Upper lobe of left lung (tissue), 6 donors: ENCODE results near the gene PDZD11. TPM values are rescaled to one million over a fixed set of nuclear protein-coding genes. Genes with fewer than 3 reads are reported as not detected.

ENCODE experiments used
- ATAC-seq, 2 donors: fragments of 200-7000 bp; cut with Tn5 transposase; one replicate each; pipeline ENCODE4 v1.9.1; 2022; ENCODE audit warnings: mild to moderate bottlenecking in 2 of 2, moderate library complexity in 2 of 2; ENCODE audit not compliant: low FRiP score in 2 of 2
- DNase-seq, 2 donors: peaks; one replicate each; pipeline ENCODE4 v3.0.0-alpha.2; 2019 to 2020
- H3K27ac ChIP-seq, 4 donors: fragments of 200-600 bp; sonication (generic); one replicate each; pipeline ENCODE4 v1.5.1; 2016 to 2019
- H3K27me3 ChIP-seq, 4 donors: fragments of 200-600 bp; sonication (generic); one replicate each; pipeline ENCODE4 v1.5.1; 2017 to 2019
- H3K36me3 ChIP-seq, 4 donors: fragments of 200-600 bp; sonication (generic); one replicate each; pipeline ENCODE4 v1.5.1; 2016 to 2019
- H3K4me1 ChIP-seq, 4 donors: fragments of 200-600 bp; sonication (generic); one replicate each; pipeline ENCODE4 v1.5.1; 2018 to 2019
- H3K4me3 ChIP-seq, 4 donors: fragments of 200-600 bp; sonication (generic); one replicate each; pipeline ENCODE4 v1.5.1; 2017 to 2019; ENCODE audit warnings: mild to moderate bottlenecking in 2 of 4, moderate library complexity in 1 of 4
- H3K9me3 ChIP-seq, 4 donors: fragments of 200-600 bp; sonication (generic); one replicate each; pipeline ENCODE4 v1.5.1; 2018 to 2019
- EP300 ChIP-seq, 4 donors: sonication (generic); formaldehyde crosslinking; IDR thresholded peaks; one replicate each; pipeline ENCODE4 v1.5.1; 2017; ENCODE audit warnings: antibody characterized with exemption in 4 of 4, control low read depth in 2 of 4
- POLR2A ChIP-seq, 4 donors: fragments of 450-650 bp; IDR thresholded peaks; one replicate each; pipeline ENCODE4 v1.5.1; 2016 to 2017; ENCODE audit warnings: antibody characterized with exemption in 4 of 4, mild to moderate bottlenecking in 2 of 4
- POLR2AphosphoS5 ChIP-seq, 2 donors: sonication (generic); formaldehyde crosslinking; IDR thresholded peaks; one replicate each; pipeline ENCODE4 v1.5.1; 2017; ENCODE audit warnings: antibody characterized with exemption in 2 of 2
- whole genome bisulfite sequencing, 2 donors: methylation state at CpG; one replicate each; pipeline ENCODE4 v1.1.5; 2017 to 2018; 5-methylcytosine and 5-hydroxymethylcytosine counted together
- total RNA-seq, 6 donors: library from RNA; depleted of rRNA in 4 of 6; stranded (reverse); fragments of >200 nt in 4 of 6; gene quantifications; one replicate each; pipeline versions ENCODE4 v1.1.0 to v1.2.1, GENCODE V29; 2016 to 2021
- TF ChIP-seq, protein P1 (sequence below), 6 experiments: fragments of 450-650 bp in 4 of 6; fragments of 200-600 bp in 2 of 6; sonication (generic) in 2 of 6; IDR thresholded peaks; one replicate each; pipeline ENCODE4 v1.5.1; 2016 to 2019; ENCODE audit warnings: antibody characterized with exemption in 6 of 6
- donor health status: DM: no; HTN: no; CAD: no; lungs with moderate emphysema.
- donor health status: DM: no; HTN: yes; CAD: no; lungs with severe emphysema.

PDZD11 gene
- total RNA-seq, 6 donors from 2014 or later: 12.1 to 28.4 (median 21.4) TPM

DNA sequence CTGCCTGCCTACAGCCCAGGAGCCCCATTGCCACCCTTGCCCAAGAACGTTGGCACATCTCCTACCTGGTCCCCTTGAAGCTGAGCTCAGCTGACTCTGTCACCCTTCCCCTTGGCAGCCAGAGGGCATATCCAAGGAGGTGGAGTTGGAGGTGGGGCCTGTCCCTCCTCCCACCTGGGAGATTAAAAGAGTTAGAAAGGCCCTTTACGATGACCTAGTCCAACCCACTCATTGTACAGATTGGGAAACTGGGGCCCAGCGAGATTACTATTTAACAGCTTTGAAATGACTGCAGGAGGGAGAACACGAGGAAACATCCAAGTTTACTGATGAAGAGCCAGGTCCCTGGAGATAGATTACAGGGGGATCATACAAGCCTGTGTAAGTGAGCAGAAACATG, 29.6 kb downstream of the PDZD11 start, which contains the start of gene P2RY4:
P2RY4 (minus strand) TSS at position 101 of the 400 bp plus-strand sequence. CDS start 580 bp downstream, outside the sequence.
- H3K36me3 ChIP-seq: no peaks in the 10 kb centered on the region
- H3K4me3 ChIP-seq: no peak within 1 kb of the TSS
- no peaks in the 10 kb centered on the region for H3K9me3 ChIP-seq
- ATAC-seq (no peak), DNase-seq (no peak)
- TF ChIP-seq POLR2A (IDR thresholded peaks at IDR 0.05) (no peak), EP300 (IDR thresholded peaks at IDR 0.05) (no peak), POLR2AphosphoS5 (IDR thresholded peaks at IDR 0.05) (no peak)
- TF ChIP-seq, protein P1, sequence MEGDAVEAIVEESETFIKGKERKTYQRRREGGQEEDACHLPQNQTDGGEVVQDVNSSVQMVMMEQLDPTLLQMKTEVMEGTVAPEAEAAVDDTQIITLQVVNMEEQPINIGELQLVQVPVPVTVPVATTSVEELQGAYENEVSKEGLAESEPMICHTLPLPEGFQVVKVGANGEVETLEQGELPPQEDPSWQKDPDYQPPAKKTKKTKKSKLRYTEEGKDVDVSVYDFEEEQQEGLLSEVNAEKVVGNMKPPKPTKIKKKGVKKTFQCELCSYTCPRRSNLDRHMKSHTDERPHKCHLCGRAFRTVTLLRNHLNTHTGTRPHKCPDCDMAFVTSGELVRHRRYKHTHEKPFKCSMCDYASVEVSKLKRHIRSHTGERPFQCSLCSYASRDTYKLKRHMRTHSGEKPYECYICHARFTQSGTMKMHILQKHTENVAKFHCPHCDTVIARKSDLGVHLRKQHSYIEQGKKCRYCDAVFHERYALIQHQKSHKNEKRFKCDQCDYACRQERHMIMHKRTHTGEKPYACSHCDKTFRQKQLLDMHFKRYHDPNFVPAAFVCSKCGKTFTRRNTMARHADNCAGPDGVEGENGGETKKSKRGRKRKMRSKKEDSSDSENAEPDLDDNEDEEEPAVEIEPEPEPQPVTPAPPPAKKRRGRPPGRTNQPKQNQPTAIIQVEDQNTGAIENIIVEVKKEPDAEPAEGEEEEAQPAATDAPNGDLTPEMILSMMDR (IDR thresholded peaks at IDR 0.05): no peak
- 60 to 94% methylated on average over 4 of the region's 4 CpGs for WGBS, 2 donors
- no peak within 1 kb of the TSS for H3K27ac ChIP-seq
- no peaks in the 10 kb centered on the region for H3K4me1 ChIP-seq
- H3K27me3 ChIP-seq: no peaks in the 10 kb centered on the region

DNA sequence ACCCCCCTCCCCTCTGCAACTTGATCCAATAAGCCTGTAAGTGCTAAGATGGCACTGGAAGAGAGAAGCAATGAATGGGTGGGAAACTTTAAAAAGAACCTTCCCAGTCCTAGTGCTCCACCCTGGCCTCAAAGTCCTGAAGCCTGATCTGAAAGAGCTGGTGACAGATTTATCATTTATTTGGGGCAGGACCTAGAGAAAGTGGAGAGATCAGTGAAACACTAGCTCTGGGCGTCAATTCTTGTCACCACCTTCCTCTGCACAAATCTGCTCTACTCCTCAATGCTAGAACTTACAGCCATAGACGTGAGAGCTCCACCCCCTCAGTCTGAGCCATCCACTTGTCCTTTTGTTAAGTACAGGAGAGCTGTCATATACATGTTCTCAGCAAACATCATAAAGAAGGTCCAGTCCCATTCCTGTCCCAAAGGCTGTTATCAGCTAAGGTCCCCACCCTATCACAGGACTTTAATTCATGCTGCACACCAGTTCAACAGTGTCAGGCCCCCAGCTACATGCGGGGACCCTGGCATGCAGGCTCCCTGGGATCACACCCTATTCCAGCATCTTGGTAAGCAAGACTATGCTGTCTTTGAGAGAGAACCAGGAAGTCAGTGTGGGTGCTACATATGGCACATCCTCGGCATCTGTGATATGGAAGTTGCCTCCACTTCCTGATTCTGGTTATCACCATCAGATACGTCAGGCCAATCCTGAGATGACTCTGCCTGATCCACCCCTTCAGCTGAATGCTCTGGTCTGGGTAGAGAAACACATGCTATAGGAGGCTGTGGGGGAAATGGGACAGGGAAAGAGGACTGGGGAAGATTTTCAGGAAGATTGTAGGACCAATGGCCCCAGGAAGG, 32.1 kb downstream of the PDZD11 start:
- ATAC-seq (no peak), DNase-seq (no peak)
- Histone ChIP-seq H3K36me3 (no peaks in the 10 kb centered on the region), H3K4me3 (no peak overlapping the region), H3K9me3 (no peaks in the 10 kb centered on the region), H3K27me3 (no peaks in the 10 kb centered on the region), H3K4me1 (no peaks in the 10 kb centered on the region), H3K27ac (no peak overlapping the region)
- 57 to 70% methylated on average over 2 to 5 of the region's 5 CpGs for WGBS, 2 donors
- no peak for TF ChIP-seq POLR2AphosphoS5 (IDR thresholded peaks at IDR 0.05)

DNA sequence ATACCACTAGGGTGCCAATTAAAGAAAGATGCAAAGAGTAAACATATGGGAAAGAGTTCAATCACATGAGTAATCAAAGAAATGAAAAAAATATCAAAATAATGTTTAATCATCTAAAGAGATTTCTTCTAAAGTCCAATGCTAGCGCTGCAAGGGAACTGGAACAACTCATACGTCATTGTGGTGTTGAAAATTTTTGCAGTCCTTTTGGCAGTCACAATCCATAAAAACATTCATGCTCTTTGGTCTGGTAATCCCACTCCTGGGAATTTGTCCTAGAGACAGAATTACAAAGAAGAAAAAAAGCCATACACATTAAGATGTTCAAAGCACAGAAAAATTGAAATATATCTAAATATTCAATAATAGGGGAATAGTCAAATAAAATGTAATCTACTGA, 34.3 kb downstream of the PDZD11 start:
- no peaks in the 10 kb centered on the region for H3K4me1 ChIP-seq
- no peaks in the 10 kb centered on the region for H3K9me3 ChIP-seq
- no peaks in the 10 kb centered on the region for H3K36me3 ChIP-seq
- no peaks in the 10 kb centered on the region for H3K27me3 ChIP-seq
- no peak for DNase-seq
- WGBS, 2 donors: 75 to 85% methylated on average over 2 of the region's 2 CpGs
- peak in 1 of 2 donors; percentile 78 for ATAC-seq
- no peak overlapping the region for H3K4me3 ChIP-seq
- no peak overlapping the region for H3K27ac ChIP-seq
- TF ChIP-seq POLR2AphosphoS5 (IDR thresholded peaks at IDR 0.05) (no peak), EP300 (IDR thresholded peaks at IDR 0.05) (no peak), POLR2A (IDR thresholded peaks at IDR 0.05) (no peak)
- TF ChIP-seq, protein P1 (IDR thresholded peaks at IDR 0.05): no peak

DNA sequence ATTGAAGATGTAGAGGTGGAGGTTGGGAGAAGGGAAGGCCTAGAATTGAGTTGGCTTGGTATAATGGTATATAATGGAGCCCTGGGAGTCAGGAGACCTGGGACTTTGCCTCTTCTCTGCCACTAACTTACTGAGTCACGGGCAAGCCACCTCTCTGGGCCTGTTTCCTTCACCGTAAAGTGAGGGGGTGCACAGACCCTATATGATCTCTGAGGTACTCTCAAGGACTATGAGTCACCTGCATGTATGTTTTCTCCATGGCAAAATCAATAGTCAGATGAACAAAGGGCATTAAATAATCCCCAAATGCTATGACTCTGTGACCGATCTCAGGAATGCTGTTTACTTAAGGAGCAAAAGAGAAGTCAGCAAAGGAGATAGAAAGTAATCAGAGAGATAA, 34.8 kb downstream of the PDZD11 start:
- ATAC-seq: no peak
- no peak overlapping the region for H3K27ac ChIP-seq
- TF ChIP-seq POLR2AphosphoS5 (IDR thresholded peaks at IDR 0.05) (no peak), POLR2A (IDR thresholded peaks at IDR 0.05) (no peak), EP300 (IDR thresholded peaks at IDR 0.05) (no peak)
- TF ChIP-seq, protein P1 (IDR thresholded peaks at IDR 0.05): no peak

DNA sequence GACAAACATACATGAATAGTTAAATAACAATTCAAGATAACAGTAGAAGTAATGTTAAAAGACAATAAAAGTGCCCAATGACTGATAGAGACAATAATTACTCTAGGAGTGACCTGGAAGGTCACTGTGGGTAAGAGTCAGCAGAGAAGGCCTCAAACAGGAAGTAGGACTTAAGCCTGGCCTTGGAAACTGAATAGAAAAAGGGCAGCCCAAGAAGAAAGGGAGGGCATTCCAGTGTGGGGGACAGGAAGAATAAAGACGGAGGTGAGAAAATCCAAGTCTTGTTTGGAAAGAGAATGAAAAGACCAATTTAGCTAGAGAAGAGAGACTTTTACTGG, 35.7 kb downstream of the PDZD11 start:
- Histone ChIP-seq H3K9me3 (no peaks in the 10 kb centered on the region), H3K36me3 (no peaks in the 10 kb centered on the region), H3K4me1 (no peaks in the 10 kb centered on the region), H3K27me3 (no peaks in the 10 kb centered on the region), H3K4me3 (no peak overlapping the region), H3K27ac (no peak overlapping the region)
- DNase-seq (no peak), ATAC-seq (no peak)
- 68 to 88% methylated on average over 1 of the region's 1 CpG for WGBS, 2 donors
- TF ChIP-seq POLR2AphosphoS5 (IDR thresholded peaks at IDR 0.05): no peak
- no peak for TF ChIP-seq EP300 (IDR thresholded peaks at IDR 0.05)
- TF ChIP-seq POLR2A (IDR thresholded peaks at IDR 0.05): no peak
- TF ChIP-seq, protein P1 (IDR thresholded peaks at IDR 0.05): no peak

More for the DNA sequence above, 34.8 kb downstream of the PDZD11 start:
- no peaks in the 10 kb centered on the region for H3K36me3 ChIP-seq
- no peaks in the 10 kb centered on the region for H3K9me3 ChIP-seq
- no peaks in the 10 kb centered on the region for H3K27me3 ChIP-seq
- WGBS, 2 donors: 71 to 90% methylated on average over 3 of the region's 3 CpGs
- DNase-seq: no peak
- H3K4me1 ChIP-seq: no peaks in the 10 kb centered on the region
- no peak overlapping the region for H3K4me3 ChIP-seq
